NOMO-1 treated with DMSO at 0.1 percent for 48 hours (cell line): Measurements from ENCODE around the gene ADSL.

Source experiments
- DNase-seq: peaks from one replicate; lab custom pipeline; 2025; ENCODE audit not compliant: unreplicated experiment; lab: John Stamatoyannopoulos, UW

The ADSL gene

GRCh38 chr22:40326905-40327735 lies 19.2 kb upstream of the ADSL start:
- no peak for DNase-seq

DNA sequence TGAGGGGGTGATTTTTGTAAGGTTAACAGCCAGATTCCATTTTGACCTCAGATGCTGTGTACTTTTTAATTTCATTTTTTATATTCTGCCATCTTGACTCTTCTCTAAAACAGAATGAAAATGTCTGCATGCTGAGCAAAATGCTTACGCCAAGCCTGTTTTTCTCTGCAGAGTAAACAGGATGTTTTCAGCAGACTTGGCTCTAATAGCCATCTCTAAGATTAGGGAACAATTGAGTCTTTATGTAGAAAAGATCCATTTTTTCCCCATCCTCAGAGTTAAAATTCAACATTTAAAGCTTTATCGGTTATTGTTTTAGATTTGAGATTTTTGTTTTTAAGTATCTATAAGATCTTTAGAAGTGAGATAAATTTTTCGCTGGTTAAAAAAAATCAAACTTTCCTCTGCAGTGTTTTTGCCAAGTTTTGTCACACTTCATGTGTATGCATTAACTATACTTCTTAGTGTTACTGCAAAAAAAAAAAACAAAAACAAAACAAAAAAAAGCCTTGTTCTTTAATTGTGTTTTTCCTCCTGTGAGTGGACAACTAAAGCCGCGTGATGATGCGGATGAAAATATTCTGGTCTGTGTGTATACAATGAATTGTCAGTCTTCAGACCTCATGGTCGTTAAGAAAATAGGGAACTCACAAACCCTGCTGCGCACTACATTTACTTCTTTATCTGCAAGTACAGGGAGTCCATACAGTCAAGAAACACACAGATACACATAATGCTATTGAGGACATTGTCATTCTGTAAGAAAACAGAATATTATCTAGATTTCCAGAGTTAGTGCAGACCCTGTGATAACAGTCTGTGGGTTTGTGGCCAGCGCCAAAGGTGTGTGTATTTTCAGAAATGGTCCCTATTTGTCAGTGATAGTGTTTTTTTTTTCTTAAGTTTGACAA lies 17.5 kb upstream of the ADSL start:
- DNase-seq, result peak; percentile 36

DNA sequence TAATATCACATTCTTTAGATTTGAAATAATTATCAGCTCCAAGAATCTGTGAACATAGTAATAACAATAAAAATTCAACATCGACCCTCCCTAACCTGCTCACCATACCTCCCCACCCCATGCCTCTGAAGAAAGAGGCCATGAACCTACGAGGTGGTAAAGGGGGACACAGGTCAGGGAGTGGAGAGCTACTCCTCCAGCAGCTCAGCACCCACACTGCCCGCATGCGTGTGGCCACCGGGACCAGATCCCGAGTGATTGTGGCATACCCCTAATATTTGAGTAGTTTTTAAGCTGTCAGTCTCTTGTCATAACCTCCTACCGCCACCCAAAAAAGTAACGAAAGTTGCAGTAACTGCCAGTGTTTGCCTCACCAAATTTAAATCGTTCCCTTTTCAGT lies 16.8 kb upstream of the ADSL start:
- DNase-seq, result no peak

DNA sequence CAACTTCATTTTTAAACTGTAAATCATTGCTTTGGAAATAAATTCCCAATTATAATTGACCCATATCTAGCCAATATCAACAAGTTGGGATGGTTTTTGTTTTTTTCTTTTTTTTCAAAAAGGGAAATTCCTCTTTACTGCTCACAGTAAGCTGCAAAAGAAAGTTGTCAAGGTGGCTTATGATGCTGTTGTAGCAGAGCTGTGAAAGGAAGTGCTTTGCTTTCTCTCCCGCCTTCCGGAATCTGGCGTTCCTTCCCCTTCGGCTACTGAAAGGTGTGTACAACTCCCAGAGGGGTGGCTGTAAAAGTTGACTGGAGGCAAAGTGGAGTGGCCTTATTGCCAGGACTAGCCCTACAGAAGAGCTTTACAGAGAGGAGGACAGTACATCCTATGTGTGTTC lies 16.2 kb upstream of the ADSL start:
- DNase-seq, result no peak

DNA sequence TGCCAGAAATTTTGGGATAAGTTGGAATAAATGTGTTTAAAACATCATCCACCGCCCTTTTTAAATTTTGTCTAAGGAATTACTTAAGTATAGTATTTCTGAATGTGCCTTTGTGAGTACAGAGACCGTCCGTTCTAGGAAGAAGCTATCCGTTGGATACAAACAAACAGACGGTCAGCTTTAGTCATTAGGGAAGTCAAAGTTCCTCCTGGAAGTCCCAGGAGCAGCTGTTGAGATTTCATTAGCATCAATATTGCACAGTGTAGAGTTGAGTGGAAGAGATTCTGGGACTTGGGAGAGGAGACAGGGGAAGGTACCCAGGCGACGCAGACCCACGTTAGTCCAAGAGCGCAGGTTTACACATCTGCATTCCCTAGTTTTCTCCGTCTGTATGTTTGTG lies 15.7 kb upstream of the ADSL start:
- DNase-seq, result no peak

DNA sequence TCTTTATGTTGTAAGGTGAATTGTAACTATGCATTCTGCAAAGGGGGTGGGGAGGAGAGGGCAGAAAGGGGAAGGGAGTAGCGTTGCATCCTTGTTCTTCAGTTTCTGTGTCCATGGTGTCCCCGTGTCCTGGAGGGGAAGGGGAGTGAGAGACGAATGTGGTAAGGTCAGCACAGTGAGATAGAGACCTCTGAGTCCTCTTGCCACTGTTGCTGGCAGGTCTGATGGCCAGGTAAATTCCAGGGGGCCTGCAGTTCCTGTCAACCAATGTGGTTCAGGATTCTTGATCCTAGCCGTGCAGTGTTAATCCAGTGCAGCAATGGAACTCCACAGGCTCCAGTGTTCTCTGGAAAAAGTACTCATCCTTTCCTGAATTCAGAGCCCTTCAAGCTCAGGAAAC lies 14.6 kb upstream of the ADSL start:
- DNase-seq, result no peak

DNA sequence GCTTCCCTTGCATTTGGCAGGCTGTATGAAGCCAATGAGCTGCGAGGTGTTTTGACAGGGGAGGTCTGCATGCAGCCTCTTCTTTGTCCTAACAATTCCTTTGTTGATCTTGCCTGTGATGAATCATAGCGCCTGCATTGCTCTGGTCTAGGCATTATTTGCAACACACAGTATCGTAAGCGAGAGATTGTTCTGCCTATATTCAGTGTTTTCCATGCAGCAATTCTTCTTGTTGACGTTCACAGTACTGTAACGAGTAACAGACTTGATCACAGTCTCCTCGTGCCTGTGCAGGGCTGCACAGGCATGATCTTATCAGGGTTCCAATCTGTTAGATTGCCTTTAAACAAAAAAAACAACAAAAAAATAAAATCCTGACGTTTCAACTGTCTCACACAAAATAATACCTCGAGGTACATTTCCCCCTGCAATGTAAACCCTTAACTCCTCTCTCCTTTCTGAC lies 13.9 kb upstream of the ADSL start:
- no peak for DNase-seq

- DNase-seq, result no peak
Measured at GRCh38 chr22:40334060-40334459, 12.2 kb upstream of the ADSL start.

DNA sequence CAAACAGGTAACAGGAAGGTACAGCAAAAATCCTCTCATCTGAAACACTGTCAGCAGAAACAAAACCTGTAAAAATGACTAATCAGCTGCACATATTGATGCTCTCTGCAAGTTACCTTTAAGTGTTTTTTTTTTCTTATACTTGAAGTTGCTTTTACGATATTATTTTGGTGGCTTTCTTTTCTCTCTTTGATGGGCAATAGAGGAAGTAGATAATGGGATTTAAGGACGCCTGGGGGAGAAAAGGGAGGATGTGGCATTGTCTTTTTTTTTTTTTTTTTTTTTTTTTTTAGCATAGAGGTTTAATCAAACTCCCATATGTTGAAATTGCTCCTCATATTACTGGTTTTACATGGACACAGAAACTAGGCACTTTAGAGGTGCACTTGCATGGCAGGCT lies 11.4 kb upstream of the ADSL start:
- DNase-seq, result peak; percentile 4

DNA sequence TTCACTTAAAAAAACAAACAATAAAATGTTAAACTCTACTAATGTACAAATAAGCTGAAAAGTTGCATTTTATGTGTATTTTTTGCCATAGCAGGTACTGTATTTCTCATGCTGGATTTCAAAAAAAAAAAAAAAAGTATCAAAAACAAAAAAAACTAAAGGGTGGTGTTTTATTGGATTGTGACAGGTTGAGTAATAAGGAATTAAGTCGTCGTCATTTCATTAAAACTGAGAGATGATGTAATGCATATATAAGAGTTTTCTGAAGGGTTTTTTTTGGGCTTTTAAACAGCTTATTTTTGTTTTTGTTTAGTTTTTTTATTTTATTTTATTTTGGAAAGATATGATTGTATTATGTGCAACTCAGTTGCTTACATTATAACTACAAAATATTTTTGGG lies 10.9 kb upstream of the ADSL start:
- peak; percentile 9 for DNase-seq

DNA sequence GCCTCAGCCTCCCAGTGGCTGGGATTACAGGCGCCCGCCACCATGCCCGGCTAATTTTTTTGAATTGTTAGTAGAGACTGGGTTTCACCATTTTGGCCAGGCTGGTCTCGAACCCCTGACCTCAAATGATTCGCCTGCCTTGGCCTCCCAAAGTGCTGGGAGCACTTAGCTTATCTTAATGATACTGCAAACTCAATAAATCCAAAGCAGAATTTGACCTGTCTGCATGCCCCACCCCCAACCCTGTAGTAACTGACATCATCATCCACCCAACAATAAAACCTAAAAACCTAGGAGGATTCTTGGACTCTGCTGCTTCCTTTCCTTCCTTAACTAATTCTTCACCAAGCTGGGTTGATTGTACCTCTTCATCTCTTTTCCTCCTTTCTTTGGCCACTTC lies 6.3 kb upstream of the ADSL start:
- DNase-seq, result no peak

DNA sequence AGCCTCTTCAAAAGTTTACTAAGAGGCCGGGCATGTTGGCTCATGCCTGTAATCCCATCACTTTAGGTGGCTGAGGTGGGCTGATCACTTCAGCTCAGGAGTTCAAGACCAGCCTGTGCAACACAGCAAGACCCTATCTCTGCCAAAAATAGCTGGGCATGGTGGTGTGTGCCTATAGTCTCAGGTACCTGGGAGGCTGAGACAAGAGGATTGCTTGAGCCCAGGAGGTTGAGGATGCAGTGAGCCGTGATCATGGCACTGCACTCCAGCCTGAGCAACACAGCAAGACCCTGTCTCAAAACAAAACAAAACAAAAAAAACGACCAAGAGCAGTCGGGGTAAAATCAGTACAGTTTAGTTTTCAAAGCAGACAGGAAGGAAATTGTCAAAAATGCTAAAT lies 4.7 kb upstream of the ADSL start:
- no peak for DNase-seq

GRCh38 chr22:40342521-40342920 lies 3.8 kb upstream of the ADSL start:
- no peak for DNase-seq

DNA sequence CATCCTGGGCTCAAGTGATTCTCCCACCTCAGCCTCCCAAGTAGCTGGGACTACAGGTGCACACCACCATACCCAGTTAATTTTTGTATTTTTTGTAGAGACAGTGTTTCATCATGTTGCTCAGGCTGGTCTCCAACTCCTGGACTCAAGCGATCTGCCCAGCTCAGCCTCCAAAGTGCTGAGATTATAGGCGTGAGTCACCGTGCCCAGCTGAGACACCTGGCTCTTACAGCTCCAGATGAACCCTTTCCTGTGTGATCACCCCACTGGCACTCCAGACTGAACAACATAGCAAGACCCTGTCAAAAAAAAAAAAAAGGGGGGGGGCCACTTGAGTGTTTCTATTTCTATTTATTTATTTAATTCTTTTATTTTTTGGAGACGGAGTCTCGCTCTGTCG lies 1.0 kb upstream of the ADSL start:
- DNase-seq, result peak; percentile 19

GRCh38 chr22:40345815-40346184 lies 500 bp upstream of the ADSL start:
- DNase-seq, result peak; percentile 34

- no peak for DNase-seq
Measured at GRCh38 chr22:40347300-40347699, 1.0 kb downstream of the ADSL start.

GRCh38 chr22:40348025-40348658 lies 1.8 kb downstream of the ADSL start:
- DNase-seq, result peak; percentile 55

DNA sequence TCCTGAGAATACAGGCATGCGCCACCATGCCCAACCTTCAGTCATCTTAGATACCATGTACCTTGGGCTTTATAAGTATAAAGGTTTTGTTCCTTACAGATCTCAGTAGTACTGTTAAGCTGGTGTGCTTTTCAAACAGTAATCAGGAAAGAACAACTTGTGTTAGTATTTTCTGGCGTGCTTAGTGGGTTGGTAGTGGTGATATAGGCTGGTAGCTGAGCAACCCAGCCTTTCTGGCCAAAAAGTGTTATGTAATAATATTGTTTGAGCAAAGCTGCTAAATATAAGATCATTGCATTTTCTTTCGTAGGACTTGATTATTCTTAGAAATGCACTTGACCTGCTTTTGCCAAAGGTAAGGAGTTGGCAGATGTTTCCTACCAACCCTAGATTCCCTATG lies 6.5 kb downstream of the ADSL start:
- DNase-seq, result no peak

- DNase-seq, result no peak
Measured at GRCh38 chr22:40361100-40361499, 14.8 kb downstream of the ADSL start.

GRCh38 chr22:40363059-40363458 lies 16.8 kb downstream of the ADSL start:
- no peak for DNase-seq

GRCh38 chr22:40364431-40364830 lies 18.1 kb downstream of the ADSL start:
- DNase-seq, result no peak

- DNase-seq, result no peak
Measured at GRCh38 chr22:40366068-40366467, 19.8 kb downstream of the ADSL start.
